Neuron (in vitro differentiated cells): ENCODE data around the gene SLC41A1.

Source experiments
- H2AFZ ChIP-seq: one replicate; pipeline ENCODE4 v1.6.1; 2013; ENCODE audit warnings: low read depth, mild to moderate bottlenecking, inconsistent platforms, low read length, moderate library complexity
- H3K27me3 ChIP-seq: one replicate; pipeline ENCODE4 v1.6.1; 2013; ENCODE audit warnings: low read length; ENCODE audit not compliant: insufficient read depth
- H3K36me3 ChIP-seq: one replicate; pipeline ENCODE4 v1.6.1; 2013; ENCODE audit warnings: low read length; ENCODE audit not compliant: insufficient read depth
- H3K4me1 ChIP-seq: one replicate; pipeline ENCODE4 v1.6.1; 2013; ENCODE audit warnings: low read length; ENCODE audit not compliant: insufficient read depth
- H3K4me3 ChIP-seq: 2 replicates; pipeline ENCODE4 v1.5.1; 2013; ENCODE audit warnings: mild to moderate bottlenecking, low read length, moderate library complexity
- H3K9me3 ChIP-seq: one replicate; pipeline ENCODE4 v1.6.1; 2013; ENCODE audit warnings: low read length

Gene SLC41A1

DNA sequence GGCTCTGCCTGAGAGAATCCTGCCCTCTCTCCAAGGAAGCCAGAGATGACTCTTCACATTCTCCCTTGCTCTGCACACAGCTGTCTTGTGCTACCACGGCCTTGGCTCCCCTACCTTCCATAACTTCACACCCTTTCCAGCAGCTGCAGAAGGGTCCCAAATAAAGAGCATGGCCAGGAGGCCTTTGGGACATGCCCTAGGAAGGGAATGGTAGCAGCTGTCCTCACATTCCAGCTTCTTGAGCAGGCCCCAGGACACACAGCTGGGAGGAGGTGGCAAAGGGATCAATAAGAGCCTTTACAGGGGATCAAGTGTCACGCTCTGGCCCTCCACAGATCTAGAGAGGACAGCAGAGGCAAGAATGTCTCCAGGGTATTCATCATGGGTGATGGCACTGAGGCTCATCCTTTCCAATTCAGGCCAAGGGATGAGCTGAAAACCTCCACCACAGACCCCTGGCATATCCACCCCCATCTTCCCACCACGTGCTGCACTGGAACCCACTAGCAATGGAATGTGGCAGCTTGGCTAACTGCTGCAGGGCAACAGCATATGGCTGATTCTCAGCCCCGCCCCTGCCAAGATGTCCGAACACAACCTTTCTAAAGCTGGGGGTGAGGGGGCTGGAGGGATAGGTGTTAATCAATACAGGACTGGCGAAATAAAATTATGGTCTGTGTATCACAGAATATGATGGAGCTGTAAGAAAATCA is 19.9 kb downstream of the SLC41A1 start:
- Histone ChIP-seq H3K9me3 (no peaks in the 10 kb centered on the region), H2AFZ (no peak overlapping the region), H3K4me3 (no peak overlapping the region), H3K4me1 (no peaks in the 10 kb centered on the region), H3K36me3 (peaks cover 46% of the 10 kb centered on the region), H3K27me3 (no peaks in the 10 kb centered on the region)

- H3K36me3 ChIP-seq, result peaks cover 39% of the 10 kb centered on the region
- no peaks in the 10 kb centered on the region for H3K9me3 ChIP-seq
- no peak overlapping the region for H3K4me3 ChIP-seq
- H3K4me1 ChIP-seq, result no peaks in the 10 kb centered on the region
- no peaks in the 10 kb centered on the region for H3K27me3 ChIP-seq
- no peak overlapping the region for H2AFZ ChIP-seq
These were observed 20.5 kb downstream of the SLC41A1 start for GRCh38 chr1:205792481-205792881.

- Histone ChIP-seq H3K9me3 (no peaks in the 10 kb centered on the region), H3K27me3 (no peaks in the 10 kb centered on the region), H2AFZ (no peak overlapping the region), H3K4me1 (no peaks in the 10 kb centered on the region), H3K36me3 (peaks cover 33% of the 10 kb centered on the region), H3K4me3 (no peak overlapping the region)
These were observed 21.3 kb downstream of the SLC41A1 start for GRCh38 chr1:205791568-205792180.

GRCh38 chr1:205787287-205787916 is 25.6 kb downstream of the SLC41A1 start:
- peaks cover 3% of the 10 kb centered on the region for H3K36me3 ChIP-seq
- H3K27me3 ChIP-seq, result no peaks in the 10 kb centered on the region
- no peaks in the 10 kb centered on the region for H3K9me3 ChIP-seq
- no peak overlapping the region for H3K4me3 ChIP-seq
- H2AFZ ChIP-seq, result no peak overlapping the region
- H3K4me1 ChIP-seq, result no peaks in the 10 kb centered on the region

DNA sequence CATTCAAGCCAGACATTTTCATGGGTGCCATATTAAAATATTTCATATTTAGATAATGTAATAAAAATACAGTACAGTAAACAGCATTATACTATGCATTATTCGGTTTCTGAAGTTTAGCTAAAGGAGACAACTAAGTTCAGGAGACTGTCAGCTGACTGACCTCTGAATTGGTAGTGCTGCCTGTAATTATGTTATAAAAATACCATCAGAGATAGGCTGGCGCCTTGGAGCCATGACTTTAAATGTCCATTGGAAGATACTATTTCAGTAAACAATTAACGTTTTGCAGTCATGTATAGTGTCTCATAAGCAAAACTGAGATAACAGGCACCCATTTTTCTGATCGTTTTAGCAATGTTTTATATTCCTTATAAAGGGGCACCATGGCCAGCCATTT is 26.4 kb downstream of the SLC41A1 start:
- Histone ChIP-seq H2AFZ (no peak overlapping the region), H3K9me3 (no peaks in the 10 kb centered on the region), H3K27me3 (no peaks in the 10 kb centered on the region), H3K4me3 (no peak overlapping the region), H3K4me1 (no peaks in the 10 kb centered on the region), H3K36me3 (peaks cover 3% of the 10 kb centered on the region)

DNA sequence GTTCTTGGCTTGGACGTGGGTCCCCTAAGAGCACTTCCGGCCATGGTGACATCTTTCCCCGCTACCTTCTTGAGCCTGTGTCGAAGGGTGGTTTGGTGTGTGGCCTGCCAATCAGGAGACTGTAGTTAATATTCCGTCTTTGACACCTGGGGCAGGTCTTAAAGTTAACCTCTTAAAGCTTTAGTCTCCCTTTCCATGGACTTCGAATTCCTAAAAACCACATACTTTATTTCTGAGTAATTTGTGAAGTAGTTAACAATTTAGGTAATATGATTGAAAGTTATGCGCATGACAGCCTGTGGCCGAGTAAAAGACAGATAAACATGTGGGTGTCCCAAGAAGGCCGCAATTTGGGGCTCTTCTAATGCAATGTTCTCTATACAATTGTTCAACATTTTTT is 27.6 kb downstream of the SLC41A1 start:
- no peak overlapping the region for H2AFZ ChIP-seq
- H3K9me3 ChIP-seq, result no peaks in the 10 kb centered on the region
- H3K4me3 ChIP-seq, result no peak overlapping the region
- no peaks in the 10 kb centered on the region for H3K27me3 ChIP-seq
- H3K4me1 ChIP-seq, result no peaks in the 10 kb centered on the region
- peaks cover 3% of the 10 kb centered on the region for H3K36me3 ChIP-seq

DNA sequence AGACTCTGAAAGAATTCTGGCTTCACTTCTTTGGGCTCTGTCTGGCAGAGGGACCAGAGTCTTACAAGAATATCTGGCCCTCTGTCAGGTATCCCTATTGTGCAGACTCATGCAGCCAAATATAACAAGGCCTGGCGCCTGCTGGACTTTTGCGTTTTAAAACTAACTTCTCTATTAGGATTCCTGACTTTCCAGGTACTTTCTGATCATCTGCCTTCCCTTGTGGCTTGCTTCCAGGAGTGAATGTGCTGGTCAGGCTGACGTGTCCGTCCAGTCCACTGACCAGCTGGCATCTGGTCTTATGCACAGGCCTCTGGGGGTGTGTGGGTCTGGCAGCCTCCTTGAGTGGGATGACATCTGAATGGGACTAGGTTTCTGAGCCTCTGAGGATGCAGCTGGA is 29.1 kb downstream of the SLC41A1 start:
- no peaks in the 10 kb centered on the region for H3K27me3 ChIP-seq

GRCh38 chr1:205783433-205783795 is 29.6 kb downstream of the SLC41A1 start:
- Histone ChIP-seq H3K36me3 (no peaks in the 10 kb centered on the region), H3K4me3 (no peak overlapping the region), H3K9me3 (no peaks in the 10 kb centered on the region), H3K4me1 (no peaks in the 10 kb centered on the region), H2AFZ (no peak overlapping the region), H3K27me3 (no peaks in the 10 kb centered on the region)

More for the DNA sequence above, 29.1 kb downstream of the SLC41A1 start:
- Histone ChIP-seq H3K36me3 (no peaks in the 10 kb centered on the region), H2AFZ (no peak overlapping the region), H3K9me3 (no peaks in the 10 kb centered on the region), H3K4me1 (no peaks in the 10 kb centered on the region), H3K4me3 (no peak overlapping the region)

GRCh38 chr1:205782627-205783432 is 30.2 kb downstream of the SLC41A1 start:
- Histone ChIP-seq H3K4me1 (no peaks in the 10 kb centered on the region), H3K27me3 (peaks cover 2% of the 10 kb centered on the region), H3K4me3 (no peak overlapping the region), H2AFZ (no peak overlapping the region), H3K9me3 (no peaks in the 10 kb centered on the region), H3K36me3 (no peaks in the 10 kb centered on the region)

GRCh38 chr1:205780335-205780734 is 32.7 kb downstream of the SLC41A1 start:
- Histone ChIP-seq H3K36me3 (no peaks in the 10 kb centered on the region), H3K4me1 (no peaks in the 10 kb centered on the region), H3K4me3 (no peak overlapping the region), H2AFZ (no peak overlapping the region), H3K9me3 (no peaks in the 10 kb centered on the region), H3K27me3 (peaks cover 11% of the 10 kb centered on the region)

- H3K9me3 ChIP-seq, result no peaks in the 10 kb centered on the region
- no peak overlapping the region for H3K4me3 ChIP-seq
- no peaks in the 10 kb centered on the region for H3K36me3 ChIP-seq
- peaks cover 8% of the 10 kb centered on the region for H3K4me1 ChIP-seq
- peaks cover 34% of the 10 kb centered on the region for H3K27me3 ChIP-seq
- H2AFZ ChIP-seq, result no peak overlapping the region
These were observed 35.0 kb downstream of the SLC41A1 start for GRCh38 chr1:205777994-205778393.

DNA sequence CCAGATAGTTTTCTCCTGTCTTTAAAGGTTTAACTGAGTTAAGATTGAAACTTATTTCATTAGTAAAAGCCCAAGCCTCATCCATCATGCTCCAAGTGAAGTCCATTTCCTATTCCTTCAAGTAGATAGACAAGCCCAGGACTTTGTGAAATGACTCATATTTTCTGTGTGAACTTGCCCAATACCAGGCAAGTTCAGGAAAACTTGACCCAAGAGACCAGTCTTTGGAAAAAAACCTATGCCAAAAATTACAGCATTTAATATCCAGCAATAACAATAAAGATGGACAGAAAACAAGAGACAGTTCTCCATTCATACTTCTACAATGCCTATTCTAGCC is 37.3 kb downstream of the SLC41A1 start:
- peak overlapping the region; percentile 55 for H3K4me3 ChIP-seq
- no peak overlapping the region for H2AFZ ChIP-seq
- H3K36me3 ChIP-seq, result no peaks in the 10 kb centered on the region
- peaks cover 8% of the 10 kb centered on the region for H3K4me1 ChIP-seq
- H3K9me3 ChIP-seq, result no peaks in the 10 kb centered on the region
- H3K27me3 ChIP-seq, result peaks cover 45% of the 10 kb centered on the region
